NCI-H128 (cell line): ENCODE results near the gene CDKL5.

ENCODE experiments used
- DNase-seq: peaks from one replicate; lab custom pipeline; 2025; ENCODE audit not compliant: unreplicated experiment; lab: John Stamatoyannopoulos, UW

The CDKL5 gene

GRCh38 chrX:18691431-18691830 is 266.0 kb downstream of the CDKL5 start:
- no peak for DNase-seq

- no peak for DNase-seq
These were observed 267.1 kb downstream of the CDKL5 start for GRCh38 chrX:18692541-18692940.

GRCh38 chrX:18696653-18697052 is 271.2 kb downstream of the CDKL5 start:
- no peak for DNase-seq

GRCh38 chrX:18698737-18699650 is 273.6 kb downstream of the CDKL5 start:
- peak; percentile 26 for DNase-seq

GRCh38 chrX:18701621-18702361 is 276.4 kb downstream of the CDKL5 start:
- no peak for DNase-seq

- no peak for DNase-seq
These were observed 277.2 kb downstream of the CDKL5 start for GRCh38 chrX:18702362-18703195.
